HL-60 (cell line): Measurements from ENCODE around the gene HELZ.

Experiments
- DNase-seq, 2 experiments: peaks; one replicate each; pipeline ENCODE4 v3.0.0-alpha.2; 2010 to 2020; ENCODE audit warnings: low read depth in 1 of 2, low spot score in 1 of 2
- H3K27ac ChIP-seq: fragments of 250-450 bp; sonication (Bioruptor Pico); replicated peaks from 2 replicates; pipeline ENCODE4 v1.5.1; 2020; ENCODE audit warnings: mild to moderate bottlenecking, moderate library complexity
- H3K27me3 ChIP-seq: fragments of 250-450 bp; sonication (Bioruptor Pico); 2 replicates; pipeline ENCODE4 v1.5.1; 2021; ENCODE audit warnings: mild to moderate bottlenecking, moderate library complexity; ENCODE audit not compliant: insufficient read depth, poor library complexity, severe bottlenecking
- H3K4me3 ChIP-seq: replicated peaks from 2 replicates; pipeline ENCODE4 v1.5.1; 2011; ENCODE audit warnings: mild to moderate bottlenecking, control low read depth, low read length; ENCODE audit not compliant: insufficient read depth
- CTCF ChIP-seq: IDR thresholded peaks from one replicate; pipeline ENCODE4 v1.5.1; 2011; ENCODE audit warnings: low read length, control low read depth, inconsistent platforms; ENCODE audit not compliant: insufficient read depth
- GABPA ChIP-seq: IDR thresholded peaks from 2 replicates; pipeline ENCODE4 v1.6.1; 2012; ENCODE audit warnings: low read depth
- POLR2AphosphoS5 ChIP-seq: IDR thresholded peaks from 2 replicates; pipeline ENCODE4 v1.6.1; 2012; ENCODE audit warnings: low read depth
- REST ChIP-seq: IDR thresholded peaks from 2 replicates; pipeline ENCODE4 v1.6.1; 2012; ENCODE audit warnings: low read depth; ENCODE audit not compliant: insufficient replicate concordance
- SPI1 ChIP-seq: IDR thresholded peaks from 2 replicates; pipeline ENCODE4 v1.6.1; 2012; ENCODE audit warnings: low read depth, mild to moderate bottlenecking, borderline replicate concordance

Gene HELZ

GRCh38 chr17:67160791-67161190 is 84.2 kb downstream of the HELZ start:
- no peak for DNase-seq
- Histone ChIP-seq H3K27me3 (no peaks in the 10 kb centered on the region), H3K4me3 (no peak overlapping the region), H3K27ac (no peak overlapping the region)
- no peak for TF ChIP-seq REST
- TF ChIP-seq GABPA = no peak
- TF ChIP-seq SPI1 = no peak
- TF ChIP-seq POLR2AphosphoS5 = no peak
- no peak for TF ChIP-seq CTCF

GRCh38 chr17:67157732-67158639 is 87.0 kb downstream of the HELZ start:
- no peak overlapping the region for H3K4me3 ChIP-seq
- H3K27ac ChIP-seq = no peak overlapping the region
- H3K27me3 ChIP-seq = no peaks in the 10 kb centered on the region
- no peak for DNase-seq
- no peak for TF ChIP-seq POLR2AphosphoS5

GRCh38 chr17:67156269-67157199 is 88.5 kb downstream of the HELZ start:
- Histone ChIP-seq H3K27me3 (no peaks in the 10 kb centered on the region), H3K27ac (no peak overlapping the region), H3K4me3 (no peak overlapping the region)
- TF ChIP-seq SPI1 = no peak
- DNase-seq = no peak

GRCh38 chr17:67152824-67153223 is 92.2 kb downstream of the HELZ start:
- no peak for DNase-seq
- H3K4me3 ChIP-seq = no peak overlapping the region
- no peak overlapping the region for H3K27ac ChIP-seq
- no peak for TF ChIP-seq SPI1
- no peak for TF ChIP-seq POLR2AphosphoS5
- TF ChIP-seq REST = no peak
- TF ChIP-seq CTCF = no peak
- no peak for TF ChIP-seq GABPA
- H3K27me3 ChIP-seq = no peaks in the 10 kb centered on the region
